HG03045 (cell line): ENCODE measurements around the gene TCN2.
"Not testable (repeated sequence)": the region's sequence is repeated elsewhere in the genome, so short reads cannot be mapped to it uniquely, and the experiment has no call there.

ENCODE experiments used
- ATAC-seq: cut with Tn5 transposase; IDR thresholded peaks from one replicate; pipeline ENCODE4 v1.9.1; 2021; ENCODE audit warnings: mild to moderate bottlenecking, moderate library complexity; ENCODE audit not compliant: unreplicated experiment

Gene TCN2

GRCh38 chr22:30609260-30610185 lies 2.5 kb downstream of the TCN2 start:
- no peak for ATAC-seq

- ATAC-seq = no peak
Observed at GRCh38 chr22:30610299-30610698, 3.3 kb downstream of the TCN2 start.

- ATAC-seq = no peak
Observed at GRCh38 chr22:30611197-30611596, 4.2 kb downstream of the TCN2 start.

- ATAC-seq = no peak
Observed at GRCh38 chr22:30612789-30613188, 5.8 kb downstream of the TCN2 start.

- no peak for ATAC-seq
Observed at GRCh38 chr22:30614268-30614667, 7.3 kb downstream of the TCN2 start.

GRCh38 chr22:30614879-30615278 lies 7.9 kb downstream of the TCN2 start:
- no peak for ATAC-seq

GRCh38 chr22:30615543-30615954 lies 8.6 kb downstream of the TCN2 start:
- no peak for ATAC-seq

- no peak for ATAC-seq
Observed at GRCh38 chr22:30617819-30618218, 10.8 kb downstream of the TCN2 start.

GRCh38 chr22:30619909-30620308 lies 12.9 kb downstream of the TCN2 start:
- ATAC-seq = not testable (repeated sequence)

- no peak for ATAC-seq
Observed at GRCh38 chr22:30626413-30626812, 19.4 kb downstream of the TCN2 start.

- no peak for ATAC-seq
Observed at GRCh38 chr22:30627471-30627870, 20.5 kb downstream of the TCN2 start.

GRCh38 chr22:30628491-30628890 lies 21.5 kb downstream of the TCN2 start:
- ATAC-seq = no peak

GRCh38 chr22:30631469-30631868 lies 24.5 kb downstream of the TCN2 start:
- ATAC-seq = not testable (repeated sequence)

GRCh38 chr22:30634471-30635233 lies 27.7 kb downstream of the TCN2 start:
- ATAC-seq = peak; percentile 44

GRCh38 chr22:30635273-30636225 lies 28.6 kb downstream of the TCN2 start, which contains the start of gene SLC35E4:
SLC35E4 (plus strand) TSS chr22:30635781; CDS start chr22:30636451, 670 bp downstream.
- ATAC-seq = peak; percentile 74

GRCh38 chr22:30636226-30637077 lies 29.5 kb downstream of the TCN2 start:
- ATAC-seq = no peak

GRCh38 chr22:30637701-30638114 lies 30.7 kb downstream of the TCN2 start:
- no peak for ATAC-seq

GRCh38 chr22:30640361-30640760 lies 33.4 kb downstream of the TCN2 start:
- ATAC-seq = no peak

- no peak for ATAC-seq
Observed at GRCh38 chr22:30640839-30641430, 34.0 kb downstream of the TCN2 start.
